HEK293T (cell line): Measurements from ENCODE around the gene ABHD10.

Source experiments
- CTCF ChIA-PET: fragments of 350-600 bp; formaldehyde crosslinking; extraction: SDS; loops from one replicate; lab custom pipeline; 2021; ENCODE audit warnings: antibody characterized with exemption, inconsistent platforms; lab: Yijun Ruan, JAX
- POLR2A ChIA-PET: fragments of 350-600 bp; formaldehyde crosslinking; extraction: SDS; loops from one replicate; lab custom pipeline; 2020; ENCODE audit warnings: antibody characterized with exemption, inconsistent platforms; lab: Yijun Ruan, JAX
- DNase-seq: peaks from one replicate; pipeline ENCODE4 v3.0.0; 2012; ENCODE audit warnings: mixed read lengths; ENCODE audit errors: extremely low spot score
- ARNT ChIP-seq: fragments of 450-650 bp; IDR thresholded peaks from 2 replicates; pipeline ENCODE4 v1.6.1; 2017; ENCODE audit warnings: mild to moderate bottlenecking
- BHLHE40 ChIP-seq: fragments of 450-650 bp; IDR thresholded peaks from 2 replicates; pipeline ENCODE4 v1.6.1; 2016; ENCODE audit warnings: mild to moderate bottlenecking, moderate library complexity, borderline replicate concordance
- CTBP1 ChIP-seq: fragments of 450-650 bp; IDR thresholded peaks from 2 replicates; pipeline ENCODE4 v1.6.1; 2016; ENCODE audit warnings: borderline replicate concordance
- ELF4 ChIP-seq: fragments of 450-650 bp; IDR thresholded peaks from 2 replicates; pipeline ENCODE4 v1.6.1; 2017; ENCODE audit warnings: antibody characterized with exemption
- FOXA1 ChIP-seq: fragments of 450-650 bp; IDR thresholded peaks from 2 replicates; pipeline ENCODE4 v1.6.1; 2016; ENCODE audit warnings: mild to moderate bottlenecking
- FOXK2 ChIP-seq: fragments of 450-650 bp; IDR thresholded peaks from 2 replicates; pipeline ENCODE4 v1.6.1; 2016; ENCODE audit warnings: mild to moderate bottlenecking
- FOXM1 ChIP-seq: fragments of 450-650 bp; IDR thresholded peaks from 2 replicates; pipeline ENCODE4 v1.6.1; 2017; ENCODE audit warnings: mild to moderate bottlenecking, borderline replicate concordance
- HDGF ChIP-seq: fragments of 450-650 bp; IDR thresholded peaks from 2 replicates; pipeline ENCODE4 v1.6.1; 2017; ENCODE audit warnings: antibody characterized with exemption, borderline replicate concordance
- L3MBTL2 ChIP-seq: fragments of 450-650 bp; conservative IDR thresholded peaks from 2 replicates; pipeline ENCODE4 v1.6.1; 2016; ENCODE audit warnings: mild to moderate bottlenecking
- LEF1 ChIP-seq: fragments of 450-650 bp; IDR thresholded peaks from 2 replicates; pipeline ENCODE4 v1.6.1; 2017; ENCODE audit warnings: mild to moderate bottlenecking, borderline replicate concordance
- NFRKB ChIP-seq: fragments of 450-650 bp; IDR thresholded peaks from 2 replicates; pipeline ENCODE4 v1.6.1; 2016; ENCODE audit warnings: mild to moderate bottlenecking, moderate library complexity
- SP1 ChIP-seq: fragments of 450-650 bp; IDR thresholded peaks from 2 replicates; pipeline ENCODE4 v1.6.1; 2017
- SUZ12 ChIP-seq: fragments of 450-650 bp; IDR thresholded peaks from 2 replicates; pipeline ENCODE4 v1.6.1; 2016; ENCODE audit warnings: mild to moderate bottlenecking
- TARDBP ChIP-seq: fragments of 450-650 bp; IDR thresholded peaks from 2 replicates; pipeline ENCODE4 v1.6.1; 2016
- ZNF384 ChIP-seq: fragments of 450-650 bp; IDR thresholded peaks from 2 replicates; pipeline ENCODE4 v1.6.1; 2016
- TF ChIP-seq, protein P1 (sequence below): fragments of 450-650 bp; IDR thresholded peaks from 2 replicates; pipeline ENCODE4 v1.6.1; 2016

Gene ABHD10

DNA sequence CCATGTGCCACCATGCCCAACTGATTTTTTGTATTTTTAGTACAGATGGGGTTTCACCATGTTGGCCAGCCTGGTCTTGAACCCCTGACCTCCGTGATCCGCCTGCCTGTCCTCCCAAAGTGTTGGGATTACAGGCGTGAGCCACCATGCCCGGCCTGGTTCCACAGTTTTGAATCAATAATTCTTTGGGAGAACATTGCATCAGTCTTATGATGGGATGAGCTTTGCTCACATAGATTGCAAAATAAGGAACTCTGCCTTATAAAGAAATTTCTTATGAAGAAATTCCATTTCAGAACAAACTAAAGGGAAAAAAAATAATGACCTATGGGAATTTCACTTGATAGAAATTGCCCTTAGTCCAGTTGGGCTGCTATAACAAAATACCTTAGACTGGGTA lies 39.9 kb downstream of the ABHD10 start:
- ChIA-PET POLR2A (no interaction called here), CTCF (no interaction called here)
- TF ChIP-seq FOXM1 = no peak
- TF ChIP-seq HDGF = no peak
- TF ChIP-seq SP1 = no peak

DNA sequence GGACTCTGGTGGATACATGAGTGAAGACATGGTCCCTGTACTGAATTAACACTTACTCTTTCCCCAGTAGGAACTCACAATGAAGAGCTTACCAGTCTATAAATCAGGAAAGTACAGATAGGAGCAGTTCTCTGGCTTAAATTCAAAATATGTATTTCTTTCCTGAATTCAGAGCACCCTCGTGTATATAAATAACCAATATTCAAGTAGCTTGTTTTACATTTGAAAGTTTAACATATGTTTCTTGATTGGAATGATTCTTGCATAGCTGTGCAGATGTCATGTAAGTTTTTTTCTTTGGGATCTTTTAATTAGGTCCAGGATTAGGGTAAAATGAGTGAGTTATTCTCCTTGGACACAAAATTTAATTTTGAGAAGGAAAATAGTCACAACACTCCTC lies 40.9 kb downstream of the ABHD10 start:
- CTCF ChIA-PET = no interaction called here

More for the DNA sequence above, 39.9 kb downstream of the ABHD10 start:
- no peak for DNase-seq

DNA sequence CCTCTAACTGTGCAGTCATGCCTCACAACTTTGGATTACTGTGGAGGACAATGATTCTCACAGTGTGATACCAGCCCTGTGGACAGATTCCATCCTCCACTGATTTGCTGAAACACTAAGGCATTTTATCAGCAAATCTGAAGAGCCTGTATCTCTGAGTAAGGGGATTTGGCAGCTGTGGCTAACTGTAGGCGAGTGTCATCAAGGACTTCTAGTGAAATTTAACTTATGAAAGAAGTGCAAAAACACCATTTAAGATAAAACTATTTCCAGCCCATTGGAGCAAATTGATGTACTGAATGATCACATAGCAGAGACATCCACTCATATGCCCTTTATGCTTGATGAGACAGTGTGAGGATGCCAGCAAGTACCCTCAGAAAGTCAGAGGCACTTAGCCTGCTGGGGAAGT lies 41.9 kb downstream of the ABHD10 start:
- no peak for DNase-seq
- ChIA-PET CTCF (no interaction called here), POLR2A (no interaction called here)
- TF ChIP-seq SP1 (no peak), CTBP1 (no peak), FOXA1 (no peak), SUZ12 (no peak), HDGF (no peak), FOXM1 (no peak), ELF4 (no peak), LEF1 (no peak), FOXK2 (no peak), L3MBTL2 (no peak), TARDBP (no peak), NFRKB (no peak), BHLHE40 (no peak), ZNF384 (no peak), ARNT (no peak)
- TF ChIP-seq, protein P1, sequence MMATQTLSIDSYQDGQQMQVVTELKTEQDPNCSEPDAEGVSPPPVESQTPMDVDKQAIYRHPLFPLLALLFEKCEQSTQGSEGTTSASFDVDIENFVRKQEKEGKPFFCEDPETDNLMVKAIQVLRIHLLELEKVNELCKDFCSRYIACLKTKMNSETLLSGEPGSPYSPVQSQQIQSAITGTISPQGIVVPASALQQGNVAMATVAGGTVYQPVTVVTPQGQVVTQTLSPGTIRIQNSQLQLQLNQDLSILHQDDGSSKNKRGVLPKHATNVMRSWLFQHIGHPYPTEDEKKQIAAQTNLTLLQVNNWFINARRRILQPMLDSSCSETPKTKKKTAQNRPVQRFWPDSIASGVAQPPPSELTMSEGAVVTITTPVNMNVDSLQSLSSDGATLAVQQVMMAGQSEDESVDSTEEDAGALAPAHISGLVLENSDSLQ = no peak

More for the DNA sequence above, 40.9 kb downstream of the ABHD10 start:
- TF ChIP-seq NFRKB (no peak), HDGF (no peak), FOXK2 (no peak), L3MBTL2 (no peak), ZNF384 (no peak), LEF1 (no peak), CTBP1 (no peak), FOXA1 (no peak), SUZ12 (no peak), TARDBP (no peak), ARNT (no peak)
- TF ChIP-seq, protein P1 = no peak
- POLR2A ChIA-PET = no interaction called here
- no peak for DNase-seq

DNA sequence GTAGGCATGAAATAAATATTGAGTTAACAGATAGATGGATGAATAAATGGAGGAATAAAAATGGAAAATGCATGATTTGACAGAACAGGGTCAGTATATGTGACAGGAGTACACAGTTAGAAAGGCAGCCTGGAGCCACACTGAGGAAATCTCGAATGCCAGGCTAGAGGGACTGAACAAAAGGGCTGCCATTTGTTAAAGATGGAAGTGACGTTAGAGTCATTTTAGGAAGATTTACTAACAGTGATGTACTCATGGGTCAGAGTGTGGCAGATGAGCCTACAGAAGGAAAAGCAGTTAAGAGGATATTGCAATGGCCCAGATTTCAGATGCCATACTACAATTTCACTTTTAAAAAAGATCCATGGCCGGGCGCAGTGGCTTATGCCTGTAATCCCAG lies 48.3 kb downstream of the ABHD10 start:
- TF ChIP-seq FOXM1 = no peak
- no peak for TF ChIP-seq SUZ12
- TF ChIP-seq BHLHE40 = no peak
- no peak for TF ChIP-seq LEF1
- no peak for TF ChIP-seq ELF4
- no peak for TF ChIP-seq ZNF384
- TF ChIP-seq NFRKB = no peak
- no peak for TF ChIP-seq HDGF
- no peak for TF ChIP-seq FOXK2
- no peak for TF ChIP-seq L3MBTL2
- no peak for TF ChIP-seq ARNT
- TF ChIP-seq FOXA1 = no peak
- ChIA-PET CTCF (no interaction called here), POLR2A (no interaction called here)
- no peak for DNase-seq

DNA sequence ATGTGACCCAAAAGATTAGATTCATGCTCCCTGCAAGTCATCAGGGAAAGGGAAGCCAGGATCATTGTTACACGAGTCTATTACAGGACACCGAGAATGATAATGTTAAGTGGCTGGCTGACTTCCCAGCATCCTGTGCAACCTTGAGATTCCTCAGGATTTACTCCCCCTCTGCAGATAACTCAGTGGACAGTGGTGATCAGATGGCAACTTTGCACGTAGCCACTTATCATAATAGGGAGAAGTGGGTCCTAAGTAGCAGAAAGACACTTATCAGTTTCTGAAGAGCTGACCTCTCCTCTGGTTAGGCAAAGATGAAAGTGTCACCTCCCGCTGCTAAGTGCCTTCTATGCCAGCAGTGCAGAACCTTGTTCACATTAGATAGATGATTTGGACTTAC lies 49.0 kb downstream of the ABHD10 start:
- POLR2A ChIA-PET = interaction anchor here (1.1 kb wide), 1 partner anchor 49 kb away, joined by 3 read pairs; the partner anchor contains the start of gene ABHD10
- no peak for TF ChIP-seq ZNF384
- TF ChIP-seq, protein P1 = no peak
- TF ChIP-seq FOXA1 = no peak
- TF ChIP-seq TARDBP = no peak
- no peak for TF ChIP-seq ARNT
- CTCF ChIA-PET = interaction anchor here (0.6 to 1.1 kb wide), 2 partner anchors 16 to 355 kb away, joined by 3 read pairs; no protein-coding TSS in a partner anchor
- DNase-seq = no peak

DNA sequence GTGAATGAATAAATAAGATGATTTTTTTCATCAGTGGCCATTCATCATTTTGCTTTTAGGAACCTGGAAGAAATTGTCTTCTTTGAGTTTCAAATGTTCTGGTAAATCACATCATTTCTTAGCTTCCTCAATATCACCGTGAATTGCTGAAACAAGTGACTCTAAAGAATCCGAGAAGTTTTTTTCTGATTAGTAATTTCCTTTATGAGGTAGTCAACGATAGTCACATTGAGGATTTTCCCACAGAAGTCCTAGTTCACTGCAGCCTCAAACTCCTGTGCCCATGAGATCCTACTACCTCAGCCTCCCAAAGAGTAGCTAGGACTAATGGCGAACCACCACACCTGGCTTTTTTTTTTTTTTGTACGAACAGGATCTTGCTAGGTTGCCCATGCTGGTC lies 52.1 kb downstream of the ABHD10 start:
- TF ChIP-seq FOXM1 (no peak), LEF1 (no peak), FOXK2 (no peak), ZNF384 (no peak), ELF4 (no peak)
- DNase-seq = no peak
- ChIA-PET CTCF (interaction anchor here (1.0 kb wide), 1 partner anchor 12 kb away, joined by 4 read pairs; no protein-coding TSS in a partner anchor), POLR2A (interaction anchor here (2.2 kb wide), 1 partner anchor 52 kb away, joined by 12 read pairs; the partner anchor contains the start of gene ABHD10)
